Measurements from ENCODE around the gene REM2. TPM values are rescaled to one million over a fixed set of nuclear protein-coding genes. Genes with fewer than 3 reads are reported as not detected.

REM2 gene
- total RNA-seq, 1 experiment from 2014 or later, result 0.27 TPM

- no peak for DNase-seq (ENCODE audit: low spot score)
Measured at GRCh38 chr14:22928237-22929103, 45.4 kb downstream of the REM2 start.

DNA sequence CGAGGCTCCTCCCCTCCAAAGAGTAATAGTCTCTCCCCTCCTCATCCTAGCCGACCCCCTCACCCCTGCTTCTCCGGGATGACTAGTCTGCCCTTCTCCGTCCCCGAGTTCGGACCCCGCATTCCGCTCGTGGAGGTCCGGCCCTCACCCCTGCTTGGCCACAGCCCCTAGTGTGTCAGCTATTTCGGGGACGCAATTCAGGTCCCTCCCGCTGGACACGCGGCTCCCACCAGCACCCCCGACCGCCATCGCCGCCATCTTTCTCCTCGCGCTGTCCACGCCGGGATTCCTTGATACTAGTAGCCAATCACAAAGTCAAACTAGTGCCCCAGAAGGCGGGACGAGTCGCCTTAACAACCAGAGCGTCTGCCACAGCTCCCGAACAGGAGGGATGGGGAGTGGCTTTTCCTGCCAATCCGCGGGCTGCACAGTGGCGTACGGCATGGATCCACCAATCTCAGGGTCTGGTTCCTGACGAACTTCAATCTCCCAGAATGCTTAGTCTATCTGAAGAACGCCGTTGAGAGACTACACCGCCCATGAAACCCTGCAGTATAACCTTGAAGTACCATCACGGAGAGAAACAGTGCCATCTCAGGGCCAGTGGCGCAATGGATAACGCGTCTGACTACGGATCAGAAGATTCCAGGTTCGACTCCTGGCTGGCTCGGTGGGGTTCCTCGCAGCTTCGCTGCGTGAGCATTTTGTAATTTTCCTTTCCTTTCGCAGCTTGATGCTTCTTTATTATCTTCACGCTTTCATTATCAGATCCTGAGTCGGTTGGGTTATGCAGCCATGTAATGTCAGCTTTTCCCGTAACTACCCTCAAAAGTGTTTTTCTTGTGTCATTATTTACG, 46.3 kb downstream of the REM2 start, which contains the start of gene PRMT5:
TSS of gene PRMT5 (minus strand) at position 273 of the 857 bp plus-strand sequence. CDS start at position 258, 15 bp downstream.
- DNase-seq (ENCODE audit: low spot score), result peak; percentile 100

- DNase-seq (ENCODE audit: low spot score), result no peak
Measured at GRCh38 chr14:22929961-22930364, 46.9 kb downstream of the REM2 start.

DNA sequence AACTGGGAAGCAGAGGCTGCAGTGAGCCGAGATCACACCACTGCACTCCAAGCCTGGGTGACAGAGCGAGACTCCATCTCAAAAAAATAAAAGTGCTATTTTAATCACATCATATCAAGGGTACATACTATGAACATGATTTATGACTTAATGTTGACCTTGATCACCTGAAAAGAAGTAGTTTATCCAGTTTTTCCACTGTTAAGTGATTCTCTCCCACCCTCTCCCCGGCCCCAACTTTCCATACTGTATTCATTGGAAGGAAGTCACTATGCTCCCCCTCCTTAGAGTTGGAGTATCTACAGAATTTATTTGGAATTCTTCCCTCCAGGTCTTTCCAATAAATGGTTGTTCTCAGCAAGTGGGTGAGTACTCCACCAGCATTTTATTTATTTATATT, 49.1 kb downstream of the REM2 start:
- DNase-seq (ENCODE audit: low spot score), result no peak

- no peak for DNase-seq (ENCODE audit: low spot score)
Measured at GRCh38 chr14:22935156-22935555, 52.1 kb downstream of the REM2 start.

Other genes starting within 250 kb of the REM2 start
- gene OR6J1, start 238.9 kb upstream of the REM2 start, total RNA-seq (2014; rRNA removed; shearing (Covaris generic)), result not detected in 2 replicates
- 106 and 132 TPM in 2 replicates for gene OXA1L, start 116.5 kb upstream of the REM2 start, total RNA-seq (2014; rRNA removed; shearing (Covaris generic))
- gene SLC7A7, start 67.8 kb upstream of the REM2 start, total RNA-seq (2014; rRNA removed; shearing (Covaris generic)), result 13.6 and 13.9 TPM in 2 replicates
- gene MRPL52, start 53.3 kb upstream of the REM2 start, total RNA-seq (2014; rRNA removed; shearing (Covaris generic)), result 130 and 189 TPM in 2 replicates
- gene MMP14, start 46.6 kb upstream of the REM2 start, total RNA-seq (2014; rRNA removed; shearing (Covaris generic)), result 268 and 298 TPM in 2 replicates
- 35.8 and 48.4 TPM in 2 replicates for gene LRP10, start 11.5 kb upstream of the REM2 start, total RNA-seq (2014; rRNA removed; shearing (Covaris generic))
- gene RBM23, start 35.9 kb downstream of the REM2 start, total RNA-seq (2014; rRNA removed; shearing (Covaris generic)), result 98.4 and 119 TPM in 2 replicates
- 60.1 and 76.9 TPM in 2 replicates for gene PRMT5, start 46.2 kb downstream of the REM2 start, total RNA-seq (2014; rRNA removed; shearing (Covaris generic))
- 70.7 and 104 TPM in 2 replicates for gene HAUS4, start 73.9 kb downstream of the REM2 start, total RNA-seq (2014; rRNA removed; shearing (Covaris generic))
- 24.7 and 25.9 TPM in 2 replicates for gene AJUBA, start 99.3 kb downstream of the REM2 start, total RNA-seq (2014; rRNA removed; shearing (Covaris generic))
- 6.9 and 15.1 TPM in 2 replicates for gene C14orf93, start 126.9 kb downstream of the REM2 start, total RNA-seq (2014; rRNA removed; shearing (Covaris generic))
- 444 and 478 TPM in 2 replicates for gene PSMB5, start 151.7 kb downstream of the REM2 start, total RNA-seq (2014; rRNA removed; shearing (Covaris generic))
- gene PSMB11, start 159.0 kb downstream of the REM2 start, total RNA-seq (2014; rRNA removed; shearing (Covaris generic)), result not detected in 2 replicates
- 2.9 and 3.3 TPM in 2 replicates for gene CDH24, start 174.3 kb downstream of the REM2 start, total RNA-seq (2014; rRNA removed; shearing (Covaris generic))
- gene ACIN1, start 211.9 kb downstream of the REM2 start, total RNA-seq (2014; rRNA removed; shearing (Covaris generic)), result 37.3 and 43.9 TPM in 2 replicates
- gene C14orf119, start 212.3 kb downstream of the REM2 start, total RNA-seq (2014; rRNA removed; shearing (Covaris generic)), result 71.4 and 93.4 TPM in 2 replicates
- not detected in 2 replicates for gene CIROP, start 221.8 kb downstream of the REM2 start, total RNA-seq (2014; rRNA removed; shearing (Covaris generic))
- not detected in 2 replicates for gene CEBPE, start 236.0 kb downstream of the REM2 start, total RNA-seq (2014; rRNA removed; shearing (Covaris generic))